Neural progenitor cell (in vitro differentiated cells): ENCODE data around the gene PTGDS. TPM values are rescaled to one million over a fixed set of nuclear protein-coding genes. Genes with fewer than 3 reads are reported as not detected.
A peak's percentile ranks its signal among the peaks of the same experiment; 100 is the strongest.

Experiments used
- DNase-seq: peaks from one replicate; pipeline ENCODE4 v3.0.0-alpha.2; 2016; ENCODE audit warnings: low spot score
- H2AFZ ChIP-seq: fragments of 200-600 bp; sonication (generic); replicated peaks from 2 replicates; pipeline ENCODE4 v1.6.1; 2016; ENCODE audit warnings: antibody characterized with exemption
- H3F3A ChIP-seq: fragments of 200-600 bp; sonication (generic); 2 replicates; pipeline ENCODE4 v1.6.1; 2016; ENCODE audit warnings: antibody characterized with exemption, low read depth
- H3K27ac ChIP-seq: fragments of 200-600 bp; sonication (generic); 2 replicates; pipeline ENCODE4 v1.5.1; 2016; ENCODE audit warnings: mild to moderate bottlenecking
- H3K27me3 ChIP-seq: fragments of 200-600 bp; sonication (generic); 2 replicates; pipeline ENCODE4 v1.6.1; 2016; ENCODE audit warnings: mild to moderate bottlenecking, moderate library complexity
- H3K36me3 ChIP-seq: fragments of 200-600 bp; sonication (generic); 2 replicates; pipeline ENCODE4 v1.5.1; 2016
- H3K4me1 ChIP-seq: fragments of 200-600 bp; sonication (generic); 2 replicates; pipeline ENCODE4 v1.6.1; 2016; ENCODE audit warnings: mixed run types
- H3K4me2 ChIP-seq: fragments of 200-600 bp; sonication (generic); 2 replicates; pipeline ENCODE4 v1.6.1; 2016
- H3K4me3 ChIP-seq: fragments of 200-600 bp; sonication (generic); 2 replicates; pipeline ENCODE4 v1.5.1; 2016
- H3K79me2 ChIP-seq: fragments of 200-600 bp; sonication (generic); 2 replicates; pipeline ENCODE4 v1.6.1; 2016; ENCODE audit warnings: low read depth
- H3K9ac ChIP-seq: fragments of 200-600 bp; sonication (generic); 2 replicates; pipeline ENCODE4 v1.6.1; 2016
- H3K9me3 ChIP-seq: fragments of 200-600 bp; sonication (generic); 2 replicates; pipeline ENCODE4 v1.5.1; 2016; ENCODE audit warnings: low read depth
- H4K20me1 ChIP-seq: fragments of 200-600 bp; sonication (generic); 2 replicates; pipeline ENCODE4 v1.6.1; 2016; ENCODE audit warnings: low read depth
- H3K27ac Mint-ChIP-seq: 3 replicates; pipeline ENCODE4 v1.8.0; 2021; ENCODE audit warnings: mixed read lengths
- H3K27me3 Mint-ChIP-seq: 2 replicates; pipeline ENCODE4 v1.8.0; 2022; ENCODE audit warnings: low read depth, mild to moderate bottlenecking, inconsistent platforms, moderate library complexity, mixed read lengths; ENCODE audit not compliant: insufficient read depth
- H3K36me3 Mint-ChIP-seq: 3 replicates; pipeline ENCODE4 v1.8.0; 2021; ENCODE audit warnings: mixed read lengths
- H3K4me1 Mint-ChIP-seq: 3 replicates; pipeline ENCODE4 v1.8.0; 2021; ENCODE audit warnings: mixed read lengths
- H3K4me3 Mint-ChIP-seq: 3 replicates; pipeline ENCODE4 v1.8.0; 2021; ENCODE audit warnings: mild to moderate bottlenecking, moderate library complexity, mixed read lengths
- H3K9me3 Mint-ChIP-seq: 3 replicates; pipeline ENCODE4 v1.8.0; 2020; ENCODE audit warnings: mixed read lengths
- CTCF ChIP-seq: fragments of 200-600 bp; sonication (generic); IDR thresholded peaks from 2 replicates; pipeline ENCODE4 v1.5.1; 2017; ENCODE audit warnings: antibody characterized with exemption, mild to moderate bottlenecking
- EZH2 ChIP-seq: fragments of 200-600 bp; sonication (generic); IDR thresholded peaks from 2 replicates; pipeline ENCODE4 v1.6.1; 2017; ENCODE audit warnings: antibody characterized with exemption, mild to moderate bottlenecking, moderate library complexity
- EZH2phosphoT487 ChIP-seq: fragments of 200-600 bp; sonication (generic); IDR thresholded peaks from 2 replicates; pipeline ENCODE4 v1.6.1; 2017; ENCODE audit warnings: antibody characterized with exemption
- total RNA-seq: library from RNA; depleted of rRNA; stranded (reverse); fragments of >200 nt; gene quantifications from 2 replicates; pipeline ENCODE4 v1.2.3, GENCODE V29; 2015; ENCODE audit warnings: low replicate concordance

Gene PTGDS
- total RNA-seq, 1 donor from 2014 or later, result not detected

- Histone ChIP-seq H3K27me3 (peaks cover 14% of the 10 kb centered on the region), H4K20me1 (peaks cover 8% of the 10 kb centered on the region), H3K4me2 (peak within 1 kb of the TSS; percentile 65), H3K79me2 (peaks cover 10% of the 10 kb centered on the region), H3F3A (peaks cover 4% of the 10 kb centered on the region), H3K9ac (no peak within 1 kb of the TSS), H3K4me3 (no peak within 1 kb of the TSS), H3K27ac (no peak within 1 kb of the TSS), H3K4me1 (peaks cover 11% of the 10 kb centered on the region), H3K36me3 (no peaks in the 10 kb centered on the region), H3K9me3 (no peaks in the 10 kb centered on the region), H2AFZ (peak within 1 kb of the TSS; percentile 39)
- H3K4me3 Mint-ChIP-seq, result no peak within 1 kb of the TSS
- TF ChIP-seq CTCF, result no peak
- no peak for TF ChIP-seq EZH2phosphoT487
- TF ChIP-seq EZH2, result no peak
- H3K4me1 Mint-ChIP-seq, result peaks cover 10% of the 10 kb centered on the region
- no peaks in the 10 kb centered on the region for H3K36me3 Mint-ChIP-seq
- H3K27me3 Mint-ChIP-seq, result peaks cover 16% of the 10 kb centered on the region
- no peak within 1 kb of the TSS for H3K27ac Mint-ChIP-seq
- peak; percentile 50 for DNase-seq
- no peaks in the 10 kb centered on the region for H3K9me3 Mint-ChIP-seq
These were observed 19.3 kb downstream of the PTGDS start, which contains the start of gene CLIC3 for GRCh38 chr9:136996361-136997292. TSS of gene CLIC3 (minus strand) at chr9:136996568. CDS start at chr9:136996543, 25 bp downstream.

- H3K4me3 Mint-ChIP-seq, result no peak overlapping the region
- no peak overlapping the region for H3K27ac Mint-ChIP-seq
These were observed 20.1 kb downstream of the PTGDS start for GRCh38 chr9:136997371-136997770.

GRCh38 chr9:136997830-136998234 is 20.5 kb downstream of the PTGDS start:
- DNase-seq, result no peak
- Histone ChIP-seq H3K9ac (no peak overlapping the region), H3F3A (peaks cover 4% of the 10 kb centered on the region), H3K36me3 (no peaks in the 10 kb centered on the region), H3K4me1 (peaks cover 11% of the 10 kb centered on the region), H3K27ac (no peak overlapping the region), H2AFZ (no peak overlapping the region), H3K9me3 (no peaks in the 10 kb centered on the region), H3K27me3 (peaks cover 12% of the 10 kb centered on the region), H3K79me2 (peaks cover 6% of the 10 kb centered on the region), H3K4me2 (no peak overlapping the region), H3K4me3 (no peak overlapping the region), H4K20me1 (peaks cover 6% of the 10 kb centered on the region)
- Mint-ChIP-seq H3K4me1 (peaks cover 10% of the 10 kb centered on the region), H3K9me3 (no peaks in the 10 kb centered on the region), H3K27ac (no peak overlapping the region), H3K36me3 (no peaks in the 10 kb centered on the region), H3K4me3 (no peak overlapping the region), H3K27me3 (peaks cover 16% of the 10 kb centered on the region)
- no peak for TF ChIP-seq EZH2phosphoT487
- no peak for TF ChIP-seq EZH2

More at GRCh38 chr9:136997371-136997770, 20.1 kb downstream of the PTGDS start:
- H3K9me3 Mint-ChIP-seq, result no peaks in the 10 kb centered on the region
- H3K27me3 Mint-ChIP-seq, result peaks cover 16% of the 10 kb centered on the region
- H3K9ac ChIP-seq, result no peak overlapping the region
- peaks cover 10% of the 10 kb centered on the region for H3K4me1 Mint-ChIP-seq
- DNase-seq, result no peak
- H2AFZ ChIP-seq, result peak overlapping the region; percentile 39
- no peaks in the 10 kb centered on the region for H3K36me3 Mint-ChIP-seq
- H3K9me3 ChIP-seq, result no peaks in the 10 kb centered on the region
- peaks cover 12% of the 10 kb centered on the region for H3K27me3 ChIP-seq
- no peak overlapping the region for H3K4me3 ChIP-seq
- H3K27ac ChIP-seq, result no peak overlapping the region
- peaks cover 4% of the 10 kb centered on the region for H3F3A ChIP-seq
- H4K20me1 ChIP-seq, result peaks cover 8% of the 10 kb centered on the region
- no peak for TF ChIP-seq CTCF
- TF ChIP-seq EZH2, result no peak
- no peak for TF ChIP-seq EZH2phosphoT487
- H3K4me2 ChIP-seq, result peak overlapping the region; percentile 65
- H3K79me2 ChIP-seq, result peaks cover 10% of the 10 kb centered on the region
- H3K36me3 ChIP-seq, result no peaks in the 10 kb centered on the region
- peaks cover 11% of the 10 kb centered on the region for H3K4me1 ChIP-seq
